HG03442 (cell line): ENCODE data around the gene PAQR8.
A peak's percentile ranks its signal among the peaks of the same experiment; 100 is the strongest.

ENCODE experiments used
- ATAC-seq: cut with Tn5 transposase; IDR thresholded peaks from one replicate; pipeline ENCODE4 v1.9.1; 2021; ENCODE audit warnings: mild to moderate bottlenecking, moderate library complexity; ENCODE audit not compliant: unreplicated experiment

PAQR8 gene

GRCh38 chr6:52361945-52362442 is at the start of gene PAQR8:
Gene PAQR8 (plus strand): TSS chr6:52362151. CDS start chr6:52403214, 41,063 bp downstream.
- peak; percentile 81 for ATAC-seq

- no peak for ATAC-seq
Measured at GRCh38 chr6:52312461-52312860, 49.5 kb upstream of the PAQR8 start.

GRCh38 chr6:52314752-52315151 is 47.2 kb upstream of the PAQR8 start:
- ATAC-seq, result no peak

GRCh38 chr6:52317211-52317610 is 44.7 kb upstream of the PAQR8 start:
- no peak for ATAC-seq

- peak; percentile 100 for ATAC-seq
Measured at GRCh38 chr6:52317841-52318581, 43.9 kb upstream of the PAQR8 start.

GRCh38 chr6:52324189-52324588 is 37.8 kb upstream of the PAQR8 start:
- ATAC-seq, result no peak

- no peak for ATAC-seq
Measured at GRCh38 chr6:52325695-52326471, 36.1 kb upstream of the PAQR8 start.

- ATAC-seq, result no peak
Measured at GRCh38 chr6:52326540-52327364, 35.2 kb upstream of the PAQR8 start.

GRCh38 chr6:52328303-52328662 is 33.7 kb upstream of the PAQR8 start:
- ATAC-seq, result no peak

- no peak for ATAC-seq
Measured at GRCh38 chr6:52328729-52329128, 33.2 kb upstream of the PAQR8 start.

GRCh38 chr6:52330470-52330869 is 31.5 kb upstream of the PAQR8 start:
- ATAC-seq, result no peak

GRCh38 chr6:52331793-52332457 is 30.0 kb upstream of the PAQR8 start:
- no peak for ATAC-seq

GRCh38 chr6:52333840-52334200 is 28.1 kb upstream of the PAQR8 start:
- ATAC-seq, result peak; percentile 49

- ATAC-seq, result no peak
Measured at GRCh38 chr6:52335576-52335975, 26.4 kb upstream of the PAQR8 start.

- ATAC-seq, result no peak
Measured at GRCh38 chr6:52336919-52337561, 24.9 kb upstream of the PAQR8 start.

- peak; percentile 82 for ATAC-seq
Measured at GRCh38 chr6:52337633-52338290, 24.2 kb upstream of the PAQR8 start.

- ATAC-seq, result no peak
Measured at GRCh38 chr6:52340603-52340880, 21.4 kb upstream of the PAQR8 start.

- no peak for ATAC-seq
Measured at GRCh38 chr6:52341561-52342260, 20.2 kb upstream of the PAQR8 start.

GRCh38 chr6:52345311-52345710 is 16.6 kb upstream of the PAQR8 start:
- no peak for ATAC-seq
